Suprapubic skin (tissue), 4 donors: ENCODE data around the gene PRKN.

Source experiments
- CTCF ChIP-seq, 2 donors: fragments of 200-600 bp in 1 of 2; fragments of 450-650 bp in 1 of 2; sonication (generic) in 1 of 2; IDR thresholded peaks; one replicate each; pipeline ENCODE4 v1.5.1; 2016 to 2019; ENCODE audit warnings: antibody characterized with exemption in 2 of 2, mild to moderate bottlenecking in 1 of 2, moderate library complexity in 1 of 2
- EP300 ChIP-seq: sonication (generic); formaldehyde crosslinking; IDR thresholded peaks from one replicate; pipeline ENCODE4 v1.6.1; 2017; ENCODE audit warnings: antibody characterized with exemption
- POLR2A ChIP-seq, 2 donors: fragments of 450-650 bp; IDR thresholded peaks; one replicate each; pipeline ENCODE4 v1.6.1; 2017; ENCODE audit warnings: antibody characterized with exemption in 2 of 2, mild to moderate bottlenecking in 2 of 2, moderate library complexity in 2 of 2
- POLR2AphosphoS5 ChIP-seq, 3 donors: sonication (generic); formaldehyde crosslinking; IDR thresholded peaks; one replicate each; pipeline ENCODE4 v1.6.1; 2017; ENCODE audit warnings: antibody characterized with exemption in 3 of 3

- TF ChIP-seq CTCF (IDR thresholded peaks at IDR 0.05) (no peak), POLR2A (IDR thresholded peaks at IDR 0.05) (no peak), EP300 (no peak), POLR2AphosphoS5 (IDR thresholded peaks at IDR 0.05) (no peak)
Observed at GRCh38 chr6:162267126-162267525, 460.4 kb downstream of the PRKN start.
